NCI-H82 treated with DMSO at 0.1 percent for 48 hours (cell line): ENCODE data around the gene ATP6V0A4.
"Not testable (repeated sequence)": the region's sequence is repeated elsewhere in the genome, so short reads cannot be mapped to it uniquely, and the experiment has no call there.

Experiments
- DNase-seq: peaks from one replicate; lab custom pipeline; 2025; ENCODE audit not compliant: unreplicated experiment; lab: John Stamatoyannopoulos, UW

ATP6V0A4 gene

GRCh38 chr7:138797715-138798320 is at the start of gene ATP6V0A4, which contains the start of gene TMEM213:
Gene ATP6V0A4 (minus strand): TSS chr7:138798196. CDS start chr7:138771247, 26,949 bp downstream.
Gene TMEM213 (plus strand): TSS chr7:138797994. CDS start chr7:138798105, 111 bp downstream.
- DNase-seq: no peak

GRCh38 chr7:138845711-138846110 is 47.7 kb upstream of the ATP6V0A4 start:
- no peak for DNase-seq

GRCh38 chr7:138843632-138844580 is 45.9 kb upstream of the ATP6V0A4 start:
- DNase-seq: no peak

GRCh38 chr7:138842111-138842510 is 44.1 kb upstream of the ATP6V0A4 start:
- no peak for DNase-seq

- DNase-seq: no peak
These were observed 40.2 kb upstream of the ATP6V0A4 start for GRCh38 chr7:138838166-138838565.

- DNase-seq: no peak
These were observed 39.6 kb upstream of the ATP6V0A4 start for GRCh38 chr7:138837627-138838026.

GRCh38 chr7:138835087-138835486 is 37.1 kb upstream of the ATP6V0A4 start:
- DNase-seq: no peak

- no peak for DNase-seq
These were observed 36.6 kb upstream of the ATP6V0A4 start for GRCh38 chr7:138834583-138834982.

GRCh38 chr7:138833596-138833995 is 35.6 kb upstream of the ATP6V0A4 start:
- DNase-seq: no peak

- DNase-seq: no peak
These were observed 35.0 kb upstream of the ATP6V0A4 start for GRCh38 chr7:138832966-138833365.

- DNase-seq: no peak
These were observed 31.3 kb upstream of the ATP6V0A4 start for GRCh38 chr7:138829335-138829734.

- DNase-seq: no peak
These were observed 30.3 kb upstream of the ATP6V0A4 start for GRCh38 chr7:138828302-138828701.

GRCh38 chr7:138825049-138825721 is 27.2 kb upstream of the ATP6V0A4 start:
- no peak for DNase-seq

- DNase-seq: no peak
These were observed 25.0 kb upstream of the ATP6V0A4 start for GRCh38 chr7:138822867-138823535.

GRCh38 chr7:138821912-138822311 is 23.9 kb upstream of the ATP6V0A4 start:
- no peak for DNase-seq

- no peak for DNase-seq
These were observed 21.6 kb upstream of the ATP6V0A4 start for GRCh38 chr7:138819625-138820024.

GRCh38 chr7:138816650-138817049 is 18.7 kb upstream of the ATP6V0A4 start:
- DNase-seq: no peak

- no peak for DNase-seq
These were observed 16.9 kb upstream of the ATP6V0A4 start for GRCh38 chr7:138814816-138815332.

GRCh38 chr7:138813945-138814344 is 15.9 kb upstream of the ATP6V0A4 start:
- DNase-seq: no peak

GRCh38 chr7:138811327-138811726 is 13.3 kb upstream of the ATP6V0A4 start:
- DNase-seq: not testable (repeated sequence)

- DNase-seq: no peak
These were observed 11.3 kb upstream of the ATP6V0A4 start for GRCh38 chr7:138809346-138809745.
